ENCODE results near the gene DSE.

DNA sequence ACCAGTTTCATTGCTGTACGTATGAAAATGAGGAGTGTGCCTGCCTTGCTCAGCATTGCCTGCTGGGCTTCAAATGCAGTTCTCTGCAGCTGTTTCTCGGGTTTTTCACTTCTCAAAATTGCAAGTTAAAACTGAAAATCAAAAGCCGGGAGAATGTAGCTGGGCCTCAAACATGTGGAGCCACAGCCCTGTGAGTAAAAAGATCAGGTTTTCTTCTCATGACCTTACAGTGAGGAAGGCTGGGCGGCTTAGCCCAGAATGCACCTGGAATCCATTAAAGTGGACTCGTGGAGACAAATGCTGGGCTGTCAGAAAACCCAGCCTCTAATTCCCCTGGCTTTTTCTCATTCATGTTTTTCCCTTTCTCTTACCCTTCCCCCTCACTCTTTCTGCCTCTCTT lies 34.4 kb downstream of the DSE start:
- TF ChIP-seq, protein P1, sequence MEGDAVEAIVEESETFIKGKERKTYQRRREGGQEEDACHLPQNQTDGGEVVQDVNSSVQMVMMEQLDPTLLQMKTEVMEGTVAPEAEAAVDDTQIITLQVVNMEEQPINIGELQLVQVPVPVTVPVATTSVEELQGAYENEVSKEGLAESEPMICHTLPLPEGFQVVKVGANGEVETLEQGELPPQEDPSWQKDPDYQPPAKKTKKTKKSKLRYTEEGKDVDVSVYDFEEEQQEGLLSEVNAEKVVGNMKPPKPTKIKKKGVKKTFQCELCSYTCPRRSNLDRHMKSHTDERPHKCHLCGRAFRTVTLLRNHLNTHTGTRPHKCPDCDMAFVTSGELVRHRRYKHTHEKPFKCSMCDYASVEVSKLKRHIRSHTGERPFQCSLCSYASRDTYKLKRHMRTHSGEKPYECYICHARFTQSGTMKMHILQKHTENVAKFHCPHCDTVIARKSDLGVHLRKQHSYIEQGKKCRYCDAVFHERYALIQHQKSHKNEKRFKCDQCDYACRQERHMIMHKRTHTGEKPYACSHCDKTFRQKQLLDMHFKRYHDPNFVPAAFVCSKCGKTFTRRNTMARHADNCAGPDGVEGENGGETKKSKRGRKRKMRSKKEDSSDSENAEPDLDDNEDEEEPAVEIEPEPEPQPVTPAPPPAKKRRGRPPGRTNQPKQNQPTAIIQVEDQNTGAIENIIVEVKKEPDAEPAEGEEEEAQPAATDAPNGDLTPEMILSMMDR (conservative IDR thresholded peaks at IDR 0.05) = no peak
- TF ChIP-seq EZH2 (IDR thresholded peaks at IDR 0.05; ENCODE audit: low read depth) = no peak

All from PC-9 (cell line).